Skeletal muscle tissue (tissue), 4 donors: ENCODE data around the gene PIK3CD. TPM values are rescaled to one million over a fixed set of nuclear protein-coding genes. Genes with fewer than 3 reads are reported as not detected.
A peak's percentile ranks its signal among the peaks of the same experiment; 100 is the strongest.

Experiments used
- H3K27ac ChIP-seq: one replicate; pipeline ENCODE4 v1.7.0; 2013; ENCODE audit warnings: mild to moderate bottlenecking, low read depth, low read length, inconsistent platforms
- H3K27me3 ChIP-seq, 3 donors: one replicate each; pipeline ENCODE4 v1.7.0; 2013; ENCODE audit warnings: low read length in 3 of 3; ENCODE audit not compliant: control insufficient read depth in 3 of 3, insufficient read depth in 3 of 3
- H3K36me3 ChIP-seq, 3 donors: one replicate each; pipeline ENCODE4 v1.7.0; 2013; ENCODE audit warnings: low read length in 3 of 3; ENCODE audit not compliant: control insufficient read depth in 3 of 3, insufficient read depth in 3 of 3
- H3K4me1 ChIP-seq, 3 donors: one replicate each; pipeline ENCODE4 v1.7.0; 2013; ENCODE audit warnings: low read length in 3 of 3, mild to moderate bottlenecking in 3 of 3; ENCODE audit not compliant: control insufficient read depth in 3 of 3, insufficient read depth in 3 of 3
- H3K4me3 ChIP-seq, 3 donors: one replicate each; pipeline ENCODE4 v1.7.0; 2013; ENCODE audit warnings: low read length in 3 of 3
- H3K9ac ChIP-seq, 3 donors: one replicate each; pipeline ENCODE4 v1.7.0; 2013; ENCODE audit warnings: low read length in 3 of 3, mild to moderate bottlenecking in 3 of 3, moderate library complexity in 2 of 3, low read depth in 1 of 3
- H3K9me3 ChIP-seq, 3 donors: one replicate each; pipeline ENCODE4 v1.7.0; 2013; ENCODE audit warnings: low read length in 3 of 3; ENCODE audit not compliant: control insufficient read depth in 3 of 3
- total RNA-seq: library from RNA; depleted of rRNA; stranded (reverse); fragments of >200 nt; gene quantifications from one replicate; pipeline ENCODE4 v1.2.3, GENCODE V29; 2014
- donor health status: Osteomylitis.

The PIK3CD gene
- total RNA-seq, 1 donor from 2014 or later, result 4.2 TPM

DNA sequence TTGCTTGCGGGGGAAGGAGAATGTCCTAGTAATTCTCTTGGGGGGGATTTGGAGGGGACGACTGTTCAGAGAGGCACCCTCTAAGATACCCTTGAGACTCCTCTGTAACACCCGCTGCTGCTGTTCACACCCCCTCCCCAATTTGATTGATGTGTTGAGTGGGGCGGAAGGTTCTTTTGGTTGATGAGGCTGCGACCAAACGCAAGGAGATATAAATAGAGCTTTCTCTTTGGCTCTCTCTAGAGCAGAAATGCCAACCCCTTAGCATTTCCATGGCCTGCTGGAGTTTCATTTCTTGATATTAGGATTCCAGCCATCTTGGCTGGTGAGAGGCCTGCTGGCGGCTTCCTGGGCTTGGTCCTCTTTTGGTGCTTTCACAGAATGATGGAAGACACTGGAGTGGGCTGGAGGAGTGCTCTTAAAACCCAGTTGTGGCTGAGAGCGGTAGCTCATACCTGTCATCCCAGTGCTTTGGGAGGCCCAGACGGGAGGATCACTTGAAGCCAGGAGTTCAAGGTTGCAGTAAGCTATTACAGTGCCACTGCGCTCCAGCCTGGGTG, 2.0 kb downstream of the PIK3CD start:
- Histone ChIP-seq H3K27me3 (peaks cover 31 to 59% (median 42%) of the 10 kb centered on the region in 3 donors), H3K9ac (no peak overlapping the region), H3K36me3 (no peaks in the 10 kb centered on the region), H3K27ac (no peak overlapping the region), H3K9me3 (no peaks in the 10 kb centered on the region), H3K4me1 (peaks cover 2 to 6% (median 4%) of the 10 kb centered on the region in 3 donors), H3K4me3 (no peak overlapping the region)

DNA sequence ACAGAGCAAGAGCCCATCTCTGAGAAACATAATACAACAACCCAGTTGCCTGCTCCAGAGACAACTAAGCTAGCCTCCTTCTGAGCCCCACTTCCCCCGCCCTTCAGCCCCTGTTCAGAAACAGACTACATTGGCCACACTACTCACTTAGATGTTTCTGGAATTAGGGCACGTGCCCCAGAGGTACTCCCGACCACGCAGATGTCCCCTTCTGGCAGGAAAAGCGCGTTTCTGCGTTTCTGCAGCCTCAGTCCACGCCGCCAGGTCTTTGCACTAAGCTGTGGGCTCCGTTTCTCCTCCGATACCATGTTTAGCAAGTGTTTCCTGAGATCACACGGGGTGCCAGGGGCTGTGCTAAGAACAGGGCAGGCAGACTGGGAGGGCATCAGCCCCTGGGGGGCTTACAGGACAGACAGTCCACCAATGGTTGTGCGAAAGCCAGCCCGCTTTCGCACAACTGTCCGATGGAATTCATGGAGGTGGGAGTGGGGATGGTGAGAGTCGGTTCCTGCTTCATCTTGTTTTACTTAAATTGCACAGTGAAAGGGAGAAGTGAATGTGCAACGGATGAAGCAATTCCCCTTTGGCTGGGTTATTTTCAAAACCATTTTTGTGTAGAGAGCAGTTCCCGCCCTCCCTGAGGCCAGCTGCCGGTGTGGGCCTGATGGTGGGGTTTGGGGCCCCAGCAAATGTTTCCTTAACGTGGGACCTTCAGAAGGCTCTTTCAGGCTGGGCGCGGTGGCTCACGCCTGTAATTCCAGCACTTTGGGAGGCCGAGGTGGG, 2.7 kb downstream of the PIK3CD start:
- Histone ChIP-seq H3K4me3 (no peak overlapping the region), H3K9ac (no peak overlapping the region), H3K27ac (peak overlapping the region; percentile 30), H3K9me3 (no peaks in the 10 kb centered on the region), H3K4me1 (peaks cover 2 to 6% (median 4%) of the 10 kb centered on the region in 3 donors), H3K36me3 (no peaks in the 10 kb centered on the region), H3K27me3 (peaks cover 31 to 56% (median 45%) of the 10 kb centered on the region in 3 donors)

DNA sequence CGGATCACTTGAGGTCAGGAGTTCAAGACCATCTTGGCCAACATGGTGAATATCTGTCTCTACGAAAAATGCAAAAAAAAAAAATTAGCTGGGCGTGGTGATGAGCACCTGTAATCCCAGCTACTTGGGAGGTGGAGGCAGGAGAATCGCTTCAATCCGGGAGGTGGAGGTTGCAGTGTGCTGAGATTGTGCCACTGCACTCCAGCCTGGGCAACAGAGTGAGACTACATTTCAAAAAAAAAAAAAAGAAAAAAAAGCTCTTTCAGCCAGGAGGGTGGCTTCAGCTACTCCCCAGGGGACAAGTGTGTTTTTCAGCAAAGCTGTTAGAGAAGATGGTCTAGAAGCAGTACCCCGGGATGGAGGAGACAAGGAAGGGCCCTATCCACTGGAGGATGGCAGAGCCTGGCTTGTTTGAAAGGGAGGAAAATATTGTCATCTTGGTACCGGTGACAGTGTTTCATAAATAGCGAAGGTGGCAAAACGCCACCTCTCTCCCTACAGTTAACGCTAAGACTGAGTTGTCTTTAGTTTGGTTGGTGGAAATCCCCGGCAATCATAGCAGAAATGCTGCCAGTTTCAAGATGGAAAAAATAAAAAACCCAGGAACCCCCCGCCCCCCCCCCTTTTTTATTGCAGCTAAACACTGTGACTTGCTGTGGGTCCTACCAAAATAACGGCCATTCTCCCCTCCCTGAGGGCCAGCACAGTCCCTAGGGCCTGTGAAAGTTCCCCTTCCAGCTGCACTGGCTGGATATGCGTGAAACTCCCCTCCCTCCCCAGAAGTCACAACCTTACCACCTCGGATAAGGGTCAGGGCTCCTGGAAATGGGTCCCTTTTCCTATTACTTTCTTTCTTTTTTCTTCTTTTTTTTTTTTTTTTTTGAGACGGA, 3.5 kb downstream of the PIK3CD start:
- peaks cover 27 to 47% (median 37%) of the 10 kb centered on the region in 3 donors for H3K27me3 ChIP-seq
- H3K9me3 ChIP-seq, result no peaks in the 10 kb centered on the region
- no peak overlapping the region for H3K27ac ChIP-seq
- peaks cover 2 to 6% (median 4%) of the 10 kb centered on the region in 3 donors for H3K4me1 ChIP-seq
- no peak overlapping the region for H3K4me3 ChIP-seq
- no peaks in the 10 kb centered on the region for H3K36me3 ChIP-seq
- no peak overlapping the region for H3K9ac ChIP-seq

DNA sequence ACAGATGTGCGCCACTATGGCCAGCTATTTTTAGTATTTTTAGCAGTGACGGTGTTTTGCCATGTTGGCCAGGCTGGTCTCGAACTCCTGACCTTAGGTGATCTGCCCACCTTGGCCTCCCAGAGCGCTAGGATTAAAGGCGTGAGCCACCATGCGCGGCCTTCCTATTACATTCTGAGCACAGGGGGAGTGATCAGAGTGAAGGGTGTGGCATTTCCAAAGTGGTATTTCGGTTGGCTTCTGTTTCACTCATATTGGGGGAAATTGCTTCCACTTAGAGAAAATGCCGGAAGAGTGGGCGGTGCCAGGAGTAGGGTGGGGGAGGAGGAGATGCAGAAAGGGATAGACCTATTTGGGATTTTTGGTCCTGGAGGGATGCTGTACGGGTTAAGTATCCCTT, 4.3 kb downstream of the PIK3CD start:
- Histone ChIP-seq H3K4me3 (no peak overlapping the region), H3K27ac (no peak overlapping the region), H3K4me1 (peaks cover 2 to 6% (median 4%) of the 10 kb centered on the region in 3 donors), H3K9me3 (no peaks in the 10 kb centered on the region), H3K36me3 (no peaks in the 10 kb centered on the region), H3K27me3 (peaks cover 23 to 41% (median 29%) of the 10 kb centered on the region in 3 donors), H3K9ac (no peak overlapping the region)

DNA sequence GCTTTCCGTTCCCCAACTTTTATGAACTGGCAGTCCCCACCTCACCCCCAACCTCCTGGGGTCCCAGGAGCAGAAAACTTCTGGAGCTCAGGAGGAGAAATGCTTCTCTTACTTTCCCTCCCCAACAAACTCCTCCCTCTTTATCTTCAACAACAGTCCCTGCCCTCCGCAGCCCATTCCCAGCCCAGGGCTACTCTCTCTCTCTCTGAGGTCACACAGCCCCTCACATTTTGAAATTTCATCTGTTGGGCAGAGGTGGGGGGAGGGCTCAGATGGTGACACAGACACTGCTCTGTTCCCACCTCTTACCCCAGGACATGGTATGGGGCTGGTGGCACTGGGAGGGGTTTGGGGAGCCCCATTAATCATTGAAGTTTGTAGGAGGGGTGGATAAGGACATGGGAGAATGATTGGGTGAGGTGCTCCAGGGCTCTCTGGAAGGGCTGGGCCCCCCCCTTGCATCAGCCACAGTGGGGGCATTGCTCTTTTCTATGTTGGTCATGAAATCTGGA, 6.0 kb downstream of the PIK3CD start:
- peaks cover 15 to 23% (median 18%) of the 10 kb centered on the region in 3 donors for H3K27me3 ChIP-seq
- no peak overlapping the region for H3K4me3 ChIP-seq
- H3K4me1 ChIP-seq, result no peaks in the 10 kb centered on the region
- H3K27ac ChIP-seq, result no peak overlapping the region
- H3K9ac ChIP-seq, result no peak overlapping the region
- no peaks in the 10 kb centered on the region for H3K36me3 ChIP-seq
- no peaks in the 10 kb centered on the region for H3K9me3 ChIP-seq

DNA sequence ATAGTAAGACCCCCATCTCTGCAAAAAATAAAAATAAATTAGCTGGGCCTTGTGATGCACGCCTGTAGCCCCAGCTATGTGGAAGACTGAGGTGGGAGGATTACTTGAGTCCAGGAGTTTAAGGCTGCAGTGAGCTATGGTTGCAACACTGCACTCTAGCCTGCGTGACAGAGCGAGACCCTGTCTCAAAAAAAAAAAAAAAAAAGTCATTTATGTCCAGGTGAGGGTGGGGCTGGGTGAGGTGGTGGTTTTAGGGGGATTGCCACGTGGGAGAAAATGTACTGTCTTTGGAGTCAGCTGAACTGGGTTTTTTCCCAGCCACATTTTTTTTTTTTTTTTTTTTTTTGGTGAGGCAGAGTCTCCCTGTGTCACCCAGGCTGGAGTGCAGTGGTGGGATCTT, 6.7 kb downstream of the PIK3CD start:
- no peak overlapping the region for H3K4me3 ChIP-seq
- peaks cover 11 to 17% (median 12%) of the 10 kb centered on the region in 3 donors for H3K27me3 ChIP-seq
- H3K4me1 ChIP-seq, result no peaks in the 10 kb centered on the region
- no peaks in the 10 kb centered on the region for H3K36me3 ChIP-seq
- no peaks in the 10 kb centered on the region for H3K9me3 ChIP-seq
- H3K9ac ChIP-seq, result no peak overlapping the region
- no peak overlapping the region for H3K27ac ChIP-seq

DNA sequence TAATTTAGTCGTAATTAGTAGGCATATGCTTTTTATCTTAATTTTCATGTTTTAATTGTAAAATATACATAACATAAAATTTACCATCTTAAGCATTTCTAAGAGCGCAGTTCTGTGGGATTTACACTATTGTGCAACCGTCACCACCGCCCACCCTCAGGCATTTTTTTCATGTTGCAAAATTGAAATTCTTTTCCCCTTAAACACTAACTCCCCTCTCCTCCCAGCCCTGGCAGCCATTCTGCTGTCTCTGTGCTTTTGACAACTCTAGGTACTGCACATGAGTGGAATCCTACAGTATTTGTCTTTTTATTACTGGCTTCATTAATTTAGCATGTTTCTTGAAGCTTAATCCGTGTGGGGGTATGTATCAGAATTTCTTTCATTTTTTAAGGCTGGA, 7.8 kb downstream of the PIK3CD start:
- Histone ChIP-seq H3K9ac (no peak overlapping the region), H3K27ac (no peak overlapping the region), H3K36me3 (no peaks in the 10 kb centered on the region), H3K9me3 (no peaks in the 10 kb centered on the region), H3K27me3 (peaks cover under 1 to 8% (median 6%) of the 10 kb centered on the region in 3 donors), H3K4me3 (no peak overlapping the region), H3K4me1 (no peaks in the 10 kb centered on the region)

DNA sequence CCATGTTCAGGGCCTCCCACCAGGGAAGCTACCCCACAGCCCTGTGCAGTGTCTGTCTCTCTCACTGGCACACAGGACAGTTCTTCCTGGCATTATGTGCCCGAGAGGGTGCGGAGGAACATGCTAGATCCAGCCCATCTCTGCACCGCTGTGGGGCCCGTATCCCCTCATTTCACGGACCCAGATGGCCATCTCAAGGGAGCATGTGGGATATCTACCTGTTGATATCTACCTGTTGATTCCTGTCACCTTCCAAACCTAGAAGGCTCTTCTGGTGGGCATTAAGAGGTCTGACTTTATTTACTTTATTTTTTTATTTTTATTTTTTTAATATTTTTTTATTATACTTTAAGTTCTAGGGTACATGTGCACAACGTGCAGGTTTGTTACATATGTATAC, 11.7 kb downstream of the PIK3CD start:
- Histone ChIP-seq H3K4me1 (no peaks in the 10 kb centered on the region), H3K27me3 (peaks cover 2 to 7% (median 2%) of the 10 kb centered on the region in 3 donors), H3K27ac (no peak overlapping the region), H3K4me3 (no peak overlapping the region), H3K9me3 (no peaks in the 10 kb centered on the region), H3K9ac (no peak overlapping the region), H3K36me3 (no peaks in the 10 kb centered on the region)

DNA sequence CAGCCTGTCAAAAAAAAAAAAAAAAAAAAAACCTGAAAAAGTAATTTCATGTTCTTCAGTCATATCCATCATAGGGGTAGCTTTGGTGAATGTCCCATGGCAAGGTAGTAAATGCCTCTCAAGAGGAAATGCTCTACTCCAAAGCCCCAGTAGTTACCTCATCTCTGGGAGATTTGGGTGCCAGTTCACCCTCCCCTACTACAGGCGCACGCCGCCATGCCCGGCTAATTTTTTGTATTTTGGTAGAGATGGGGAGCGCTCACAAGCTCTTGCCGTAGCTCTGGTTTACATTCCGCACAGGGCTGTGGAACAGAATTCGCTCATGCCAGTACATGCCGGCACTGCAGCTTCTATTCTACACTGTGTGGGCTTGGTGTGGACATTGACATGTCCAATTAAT, 13.7 kb downstream of the PIK3CD start:
- Histone ChIP-seq H3K4me3 (no peak overlapping the region), H3K36me3 (no peaks in the 10 kb centered on the region), H3K4me1 (no peaks in the 10 kb centered on the region), H3K27ac (no peak overlapping the region), H3K27me3 (peaks cover 2 to 8% (median 4%) of the 10 kb centered on the region in 3 donors), H3K9me3 (no peaks in the 10 kb centered on the region), H3K9ac (no peak overlapping the region)
